ENCODE measurements around the gene MAP3K14.

MAP3K14 gene

DNA sequence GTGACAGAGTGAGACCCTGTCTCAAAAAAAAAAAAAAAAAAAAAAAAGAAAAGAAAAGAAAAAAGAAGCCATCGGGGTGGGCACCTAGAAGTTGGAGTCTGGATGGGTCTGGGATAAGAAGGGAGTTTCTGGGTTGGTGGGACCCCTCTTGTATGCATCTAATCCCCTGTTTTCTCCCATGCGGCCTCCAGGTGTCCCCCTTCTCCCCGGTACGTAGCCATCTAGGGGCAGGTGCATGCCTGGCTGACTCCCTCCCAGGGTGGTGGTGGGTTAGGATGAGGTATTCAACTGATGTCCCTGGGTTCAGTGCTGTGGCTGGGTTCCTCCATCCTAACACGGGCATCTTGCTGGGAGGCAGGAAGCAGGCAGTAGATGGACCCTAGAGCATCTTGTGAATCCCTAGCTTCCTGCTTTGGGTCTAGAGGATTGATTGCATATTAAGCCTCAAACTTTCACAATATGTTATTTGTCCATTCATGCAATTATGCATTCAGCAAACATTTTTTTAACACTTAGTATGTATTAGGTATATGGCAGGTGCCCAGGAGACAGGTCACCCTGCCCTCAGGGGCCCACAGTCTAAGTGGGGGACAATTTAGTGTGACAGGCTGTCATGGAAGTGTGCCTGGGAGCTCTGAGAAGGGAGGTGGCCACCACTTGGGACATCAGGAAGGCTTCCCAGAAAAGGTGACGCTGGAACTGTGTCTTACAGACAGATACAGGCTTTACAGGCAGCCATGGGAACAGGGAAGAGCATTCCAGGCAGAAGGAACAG, 82.0 kb downstream of the MAP3K14 start:
- TF ChIP-seq, protein P1, sequence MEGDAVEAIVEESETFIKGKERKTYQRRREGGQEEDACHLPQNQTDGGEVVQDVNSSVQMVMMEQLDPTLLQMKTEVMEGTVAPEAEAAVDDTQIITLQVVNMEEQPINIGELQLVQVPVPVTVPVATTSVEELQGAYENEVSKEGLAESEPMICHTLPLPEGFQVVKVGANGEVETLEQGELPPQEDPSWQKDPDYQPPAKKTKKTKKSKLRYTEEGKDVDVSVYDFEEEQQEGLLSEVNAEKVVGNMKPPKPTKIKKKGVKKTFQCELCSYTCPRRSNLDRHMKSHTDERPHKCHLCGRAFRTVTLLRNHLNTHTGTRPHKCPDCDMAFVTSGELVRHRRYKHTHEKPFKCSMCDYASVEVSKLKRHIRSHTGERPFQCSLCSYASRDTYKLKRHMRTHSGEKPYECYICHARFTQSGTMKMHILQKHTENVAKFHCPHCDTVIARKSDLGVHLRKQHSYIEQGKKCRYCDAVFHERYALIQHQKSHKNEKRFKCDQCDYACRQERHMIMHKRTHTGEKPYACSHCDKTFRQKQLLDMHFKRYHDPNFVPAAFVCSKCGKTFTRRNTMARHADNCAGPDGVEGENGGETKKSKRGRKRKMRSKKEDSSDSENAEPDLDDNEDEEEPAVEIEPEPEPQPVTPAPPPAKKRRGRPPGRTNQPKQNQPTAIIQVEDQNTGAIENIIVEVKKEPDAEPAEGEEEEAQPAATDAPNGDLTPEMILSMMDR (IDR thresholded peaks at IDR 0.05; ENCODE audit: low read depth, low read length), result peak; percentile 8; the same call in 1 of the 2 replicates
- DNase-seq (ENCODE audit: extremely low read depth, low read depth), result no peak

DNA sequence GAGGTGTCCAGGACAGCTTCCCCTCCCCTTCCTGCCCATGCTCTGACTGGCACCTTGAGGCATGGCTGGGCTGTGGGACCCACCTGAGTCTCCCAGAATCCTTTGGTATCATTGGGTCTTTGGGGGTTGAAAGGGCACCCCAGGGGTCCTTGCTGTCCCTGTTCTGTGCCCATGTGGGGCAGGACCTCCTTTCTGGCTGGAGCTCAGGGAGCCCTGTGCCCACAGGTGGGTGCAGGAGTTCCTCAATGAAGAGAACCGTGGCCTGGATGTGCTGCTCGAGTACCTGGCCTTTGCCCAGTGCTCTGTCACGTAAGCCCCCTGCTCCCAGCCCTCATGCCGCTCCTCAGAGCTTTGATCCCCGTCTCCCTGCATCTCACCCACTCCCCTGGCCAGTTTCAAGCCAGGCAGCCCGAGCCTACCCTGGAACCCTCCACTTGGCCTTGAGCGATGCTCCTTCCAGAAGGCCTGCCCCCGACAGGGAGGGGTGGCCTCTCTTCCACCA, 83.3 kb downstream of the MAP3K14 start:
- DNase-seq (ENCODE audit: extremely low read depth, low read depth), result no peak
- TF ChIP-seq, protein P1 (IDR thresholded peaks at IDR 0.05; ENCODE audit: low read depth, low read length), result no peak

- TF ChIP-seq, protein P1 (IDR thresholded peaks at IDR 0.05; ENCODE audit: low read depth, low read length), result no peak
- no peak for DNase-seq (ENCODE audit: extremely low read depth, low read depth)
These were observed 84.1 kb downstream of the MAP3K14 start for GRCh38 chr17:45232514-45233422.

GRCh38 chr17:45231481-45232116, 85.2 kb downstream of the MAP3K14 start:
- TF ChIP-seq, protein P1 (IDR thresholded peaks at IDR 0.05; ENCODE audit: low read depth, low read length), result peak; percentile 16
- no peak for DNase-seq (ENCODE audit: extremely low read depth, low read depth)

DNA sequence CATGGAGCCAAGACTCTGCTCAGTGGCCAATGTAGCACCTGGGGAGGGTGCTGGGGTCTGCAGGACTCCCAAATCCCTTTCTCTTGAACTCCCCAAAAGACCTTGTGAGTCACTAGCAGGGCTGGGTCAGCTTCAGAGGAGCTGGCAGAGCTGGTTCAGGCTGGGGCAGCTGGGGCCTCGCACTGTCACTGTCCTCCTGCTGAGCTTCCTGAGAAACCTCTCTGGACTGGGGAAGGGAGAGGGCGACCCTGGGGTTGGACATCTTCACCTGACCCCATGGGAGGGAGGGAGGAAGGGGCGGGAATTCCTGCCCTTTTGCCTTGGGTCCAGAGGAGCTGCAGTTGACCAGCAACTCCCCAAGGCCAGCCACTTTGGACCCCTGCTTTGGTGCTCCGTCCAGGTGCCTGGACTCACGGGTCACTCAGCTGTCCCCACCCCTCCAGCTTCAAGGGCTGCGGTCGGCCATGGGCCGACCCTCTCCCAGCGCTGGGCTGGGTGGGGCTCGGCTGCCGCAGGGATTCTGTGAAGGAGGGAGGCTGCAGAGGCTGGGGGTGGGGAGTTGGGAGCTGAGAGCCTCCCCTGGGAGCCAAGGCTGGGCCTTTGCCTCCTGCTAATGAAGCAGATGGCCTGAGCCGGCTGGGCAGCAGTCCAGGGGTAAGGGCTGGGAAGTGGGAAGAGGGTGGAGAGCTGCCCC, 85.9 kb downstream of the MAP3K14 start:
- DNase-seq (ENCODE audit: extremely low read depth, low read depth), result no peak
- TF ChIP-seq, protein P1 (IDR thresholded peaks at IDR 0.05; ENCODE audit: low read depth, low read length), result no peak

DNA sequence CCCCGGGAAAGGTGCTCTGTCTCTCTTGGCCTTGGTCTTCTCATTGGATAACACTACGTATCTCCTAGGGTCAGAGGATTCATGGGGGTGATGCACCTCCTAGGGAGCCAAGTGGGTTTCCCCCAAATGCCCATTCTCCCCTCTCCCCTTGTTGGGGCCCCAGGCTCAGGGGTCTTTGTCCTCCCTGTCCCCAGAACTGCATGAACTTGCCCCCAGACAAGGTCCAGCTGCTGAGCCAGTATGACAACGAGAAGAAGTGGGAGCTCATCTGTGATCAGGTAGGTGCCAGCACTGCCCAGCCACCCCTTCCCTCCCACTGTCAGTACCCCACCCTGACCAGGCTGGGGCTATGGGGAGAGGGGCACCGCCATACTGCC, 86.4 kb downstream of the MAP3K14 start:
- TF ChIP-seq, protein P1 (IDR thresholded peaks at IDR 0.05; ENCODE audit: low read depth, low read length), result no peak
- DNase-seq (ENCODE audit: extremely low read depth, low read depth), result no peak
